NCI-H446 (cell line): ENCODE results near the gene LAYN.
A peak's percentile ranks its signal among the peaks of the same experiment; 100 is the strongest.

Experiments used
- DNase-seq, 2 experiments: peaks; one replicate each; lab custom pipeline; 2025; lab: John Stamatoyannopoulos, UW

The LAYN gene

GRCh38 chr11:111531687-111532364, 8.7 kb upstream of the LAYN start:
- peak in 1 of 2 experiments; percentile 13 for DNase-seq

GRCh38 chr11:111532365-111532709, 8.2 kb upstream of the LAYN start:
- DNase-seq = no peak

- no peak for DNase-seq
Measured at GRCh38 chr11:111535281-111535680, 5.2 kb upstream of the LAYN start.

GRCh38 chr11:111537336-111537860, 3.1 kb upstream of the LAYN start:
- no peak for DNase-seq

GRCh38 chr11:111538407-111539114, 2.0 kb upstream of the LAYN start:
- no peak for DNase-seq

GRCh38 chr11:111539426-111540113, 950 bp upstream of the LAYN start:
- peak in 1 of 2 experiments; percentile 28 for DNase-seq

GRCh38 chr11:111540937-111541253, 375 bp downstream of the LAYN start:
- DNase-seq = peak in 1 of 2 experiments; percentile 38

GRCh38 chr11:111541254-111542061, 938 bp downstream of the LAYN start:
- DNase-seq = no peak

GRCh38 chr11:111542606-111543275, 2.2 kb downstream of the LAYN start:
- no peak for DNase-seq

- no peak for DNase-seq
Measured at GRCh38 chr11:111548525-111548924, 8.0 kb downstream of the LAYN start.

GRCh38 chr11:111549196-111549868, 8.8 kb downstream of the LAYN start:
- DNase-seq = no peak

- no peak for DNase-seq
Measured at GRCh38 chr11:111549869-111550203, 9.3 kb downstream of the LAYN start.

GRCh38 chr11:111550258-111550657, 9.7 kb downstream of the LAYN start:
- DNase-seq = no peak

- DNase-seq = no peak
Measured at GRCh38 chr11:111554532-111554931, 14.0 kb downstream of the LAYN start.

GRCh38 chr11:111555255-111555654, 14.7 kb downstream of the LAYN start:
- DNase-seq = no peak

- no peak for DNase-seq
Measured at GRCh38 chr11:111557425-111558111, 17.0 kb downstream of the LAYN start.

GRCh38 chr11:111559800-111560464, 19.4 kb downstream of the LAYN start:
- DNase-seq = no peak

GRCh38 chr11:111560800-111561199, 20.3 kb downstream of the LAYN start:
- DNase-seq = no peak

- DNase-seq = no peak
Measured at GRCh38 chr11:111561306-111561705, 20.8 kb downstream of the LAYN start.

- no peak for DNase-seq
Measured at GRCh38 chr11:111561791-111562325, 21.3 kb downstream of the LAYN start.
